HG03439 (cell line): ENCODE measurements around the gene STEAP2.
A peak's percentile ranks its signal among the peaks of the same experiment; 100 is the strongest.
"Not testable (repeated sequence)": the region's sequence is repeated elsewhere in the genome, so short reads cannot be mapped to it uniquely, and the experiment has no call there.

Experiments
- ATAC-seq: cut with Tn5 transposase; IDR thresholded peaks from one replicate; pipeline ENCODE4 v1.9.1; 2021; ENCODE audit warnings: mild to moderate bottlenecking, moderate library complexity; ENCODE audit not compliant: unreplicated experiment

STEAP2 gene

GRCh38 chr7:90232430-90232829 is 20.9 kb downstream of the STEAP2 start:
- no peak for ATAC-seq

- no peak for ATAC-seq
Observed at GRCh38 chr7:90233569-90233968, 22.0 kb downstream of the STEAP2 start.

GRCh38 chr7:90236721-90237289 is 25.3 kb downstream of the STEAP2 start:
- no peak for ATAC-seq

- no peak for ATAC-seq
Observed at GRCh38 chr7:90238022-90238421, 26.5 kb downstream of the STEAP2 start.

- ATAC-seq = no peak
Observed at GRCh38 chr7:90238583-90238982, 27.0 kb downstream of the STEAP2 start.

- ATAC-seq = no peak
Observed at GRCh38 chr7:90239050-90239449, 27.5 kb downstream of the STEAP2 start.

GRCh38 chr7:90239625-90240228 is 28.2 kb downstream of the STEAP2 start:
- ATAC-seq = no peak

- peak; percentile 52 for ATAC-seq
Observed at GRCh38 chr7:90242369-90243168, 31.0 kb downstream of the STEAP2 start.

GRCh38 chr7:90243556-90243955 is 32.0 kb downstream of the STEAP2 start:
- ATAC-seq = no peak

GRCh38 chr7:90244565-90244908 is 33.0 kb downstream of the STEAP2 start:
- no peak for ATAC-seq

GRCh38 chr7:90244909-90245851 is 33.6 kb downstream of the STEAP2 start, which contains the start of gene CFAP69:
CFAP69 (plus strand) TSS chr7:90245174; CDS start chr7:90245425, 251 bp downstream.
- ATAC-seq = peak; percentile 91

- no peak for ATAC-seq
Observed at GRCh38 chr7:90246171-90246570, 34.6 kb downstream of the STEAP2 start.

GRCh38 chr7:90248706-90249105 is 37.2 kb downstream of the STEAP2 start:
- no peak for ATAC-seq

GRCh38 chr7:90250601-90251303 is 39.2 kb downstream of the STEAP2 start:
- ATAC-seq = no peak

GRCh38 chr7:90251304-90251635 is 39.7 kb downstream of the STEAP2 start:
- no peak for ATAC-seq

GRCh38 chr7:90256011-90256410 is 44.5 kb downstream of the STEAP2 start:
- not testable (repeated sequence) for ATAC-seq

- no peak for ATAC-seq
Observed at GRCh38 chr7:90256778-90257177, 45.2 kb downstream of the STEAP2 start.

- no peak for ATAC-seq
Observed at GRCh38 chr7:90261441-90261840, 49.9 kb downstream of the STEAP2 start.

- no peak for ATAC-seq
Observed at GRCh38 chr7:90262438-90262837, 50.9 kb downstream of the STEAP2 start.

- no peak for ATAC-seq
Observed at GRCh38 chr7:90266808-90267207, 55.3 kb downstream of the STEAP2 start.
